Embryonic facial prominence (tissue), 1 donor: ENCODE measurements around the gene UQCRH.
"Not testable (repeated sequence)": the region's sequence is repeated elsewhere in the genome, so short reads cannot be mapped to it uniquely, and the experiment has no call there.

ENCODE experiments used
- DNase-seq: peaks from one replicate; pipeline ENCODE4 v3.0.0-alpha.2; 2016; ENCODE audit errors: extremely low spot score

The UQCRH gene

DNA sequence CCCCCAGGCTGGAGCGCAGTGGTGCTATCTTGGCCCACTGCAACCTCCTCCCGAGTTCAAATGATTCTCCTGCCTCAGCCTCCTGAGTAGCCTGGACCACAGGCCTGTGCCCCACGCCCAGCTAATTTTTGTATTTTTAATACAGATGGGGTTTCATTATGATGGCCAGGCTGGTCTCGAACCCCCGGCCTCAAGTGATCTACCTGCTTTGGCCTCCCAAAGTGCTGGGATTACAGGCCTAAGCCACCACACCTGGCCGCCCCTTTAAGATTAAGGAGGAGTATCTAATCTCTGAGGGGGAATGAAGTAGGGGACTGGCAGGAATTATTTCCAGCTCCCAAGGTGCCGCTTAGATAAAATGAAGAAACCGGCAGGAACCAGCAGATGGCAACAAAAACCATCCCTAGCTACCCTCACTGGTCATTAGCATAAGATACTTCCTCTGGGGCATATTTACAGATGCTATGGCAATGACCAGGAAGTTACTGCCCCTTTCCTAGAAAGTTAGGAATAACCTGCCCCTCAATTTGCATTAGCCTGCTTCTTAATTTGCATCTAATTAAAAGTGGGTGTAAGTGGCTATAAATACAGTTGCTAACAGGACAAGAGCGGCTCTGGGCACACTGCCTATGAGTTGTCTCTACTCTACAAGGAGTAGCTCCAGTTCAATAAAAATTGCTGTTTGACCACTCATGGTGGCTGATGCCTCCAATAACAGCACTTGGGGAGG lies 30.0 kb downstream of the UQCRH start:
- no peak for DNase-seq

DNA sequence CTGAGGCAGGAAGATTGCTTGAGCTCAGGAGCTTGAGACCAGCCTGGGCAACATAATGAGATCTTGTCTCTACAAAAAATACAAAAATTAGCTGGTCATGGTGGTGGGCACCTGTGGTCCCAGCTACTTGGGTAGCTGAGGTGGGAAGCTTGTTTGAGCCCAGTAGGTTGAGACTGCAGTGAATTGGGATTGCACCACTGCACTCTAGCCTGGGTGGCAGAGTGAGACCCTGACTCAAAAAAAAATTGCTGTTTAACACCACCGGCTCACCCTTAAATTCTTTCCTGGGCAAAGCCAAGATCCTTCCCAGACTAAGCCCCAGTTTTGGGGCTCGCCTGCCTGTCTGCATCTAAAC lies 30.5 kb downstream of the UQCRH start:
- DNase-seq: no peak

DNA sequence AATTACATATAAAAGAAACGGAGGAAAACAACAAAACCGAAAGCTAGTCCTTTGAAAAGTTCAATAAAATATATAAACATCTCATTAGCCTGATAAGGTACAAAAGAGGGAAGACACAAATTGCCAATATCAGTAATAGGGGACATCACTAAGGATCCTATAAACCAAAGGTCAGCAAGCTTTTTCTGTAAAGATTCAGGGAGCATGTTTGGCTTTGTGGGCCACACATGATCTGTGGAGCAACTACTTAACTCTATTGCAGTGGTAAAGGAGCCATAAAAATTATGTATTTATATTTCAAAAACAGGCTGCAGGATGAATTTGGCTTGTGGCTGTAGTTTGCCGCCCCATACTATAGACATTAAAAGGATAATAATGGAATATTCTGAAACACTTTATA lies 31.6 kb downstream of the UQCRH start:
- DNase-seq: no peak

DNA sequence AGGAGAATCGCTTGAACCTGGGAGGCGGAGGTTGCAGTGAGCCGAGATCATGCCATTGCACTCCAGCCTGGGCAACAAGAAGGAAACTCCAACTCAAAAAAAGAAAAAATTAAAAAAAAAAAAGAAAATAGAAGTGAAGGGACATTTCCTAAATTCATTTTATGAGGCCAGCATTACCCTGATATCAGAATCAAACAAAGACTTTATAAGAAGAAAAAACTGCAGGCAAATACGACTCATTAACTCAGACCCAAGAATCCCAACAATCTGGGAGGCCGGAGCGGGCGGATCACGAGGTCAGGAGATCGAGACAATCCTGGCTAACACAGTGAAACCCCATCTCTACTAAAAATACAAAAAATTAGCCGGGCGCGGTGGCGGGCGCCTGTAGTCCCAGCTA lies 33.9 kb downstream of the UQCRH start:
- not testable (repeated sequence) for DNase-seq

DNA sequence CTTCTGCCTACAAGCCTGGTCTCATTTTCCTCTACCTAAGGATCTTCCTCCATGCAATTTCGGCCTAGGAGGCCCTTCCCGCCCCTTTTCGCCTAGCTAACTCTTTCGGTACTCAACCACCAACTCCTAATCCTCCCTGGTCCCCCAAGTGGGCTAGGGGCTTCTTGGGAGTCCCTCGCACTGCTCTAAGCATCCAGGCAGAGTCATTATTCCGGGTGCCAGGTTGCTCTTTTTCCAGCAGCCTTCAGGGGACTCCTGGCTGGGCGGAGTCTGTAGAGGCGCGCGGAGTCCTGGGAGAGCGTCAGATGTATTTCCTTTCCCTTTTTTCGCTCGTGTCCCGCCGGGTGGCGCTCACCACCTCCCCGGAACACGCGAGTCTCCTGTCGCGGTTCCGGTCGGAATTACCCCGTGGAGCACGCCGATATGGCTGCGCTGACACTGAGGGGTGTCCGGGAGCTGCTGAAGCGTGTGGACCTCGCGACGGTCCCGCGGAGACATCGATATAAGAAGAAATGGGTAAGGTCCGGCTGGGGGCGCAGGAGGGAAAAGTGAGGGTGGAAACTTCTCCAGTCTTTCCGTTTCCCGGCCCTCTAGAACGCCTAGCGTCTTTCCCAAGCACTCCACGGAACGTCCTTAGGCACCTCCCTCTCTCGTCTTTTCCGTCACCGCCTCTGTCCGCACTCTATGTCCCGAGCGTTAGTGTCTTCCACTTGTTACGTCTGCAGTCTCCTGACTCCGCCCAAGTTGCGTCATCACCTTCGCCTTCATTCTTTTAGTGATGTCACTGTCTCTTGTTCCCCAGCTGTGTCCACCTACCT lies 37.1 kb downstream of the UQCRH start, which contains the start of gene NSUN4:
Gene NSUN4 (plus strand): TSS at position 404 of the 818 bp plus-strand sequence. CDS start 20 bp downstream, at position 424.
- peak; percentile 94 for DNase-seq

DNA sequence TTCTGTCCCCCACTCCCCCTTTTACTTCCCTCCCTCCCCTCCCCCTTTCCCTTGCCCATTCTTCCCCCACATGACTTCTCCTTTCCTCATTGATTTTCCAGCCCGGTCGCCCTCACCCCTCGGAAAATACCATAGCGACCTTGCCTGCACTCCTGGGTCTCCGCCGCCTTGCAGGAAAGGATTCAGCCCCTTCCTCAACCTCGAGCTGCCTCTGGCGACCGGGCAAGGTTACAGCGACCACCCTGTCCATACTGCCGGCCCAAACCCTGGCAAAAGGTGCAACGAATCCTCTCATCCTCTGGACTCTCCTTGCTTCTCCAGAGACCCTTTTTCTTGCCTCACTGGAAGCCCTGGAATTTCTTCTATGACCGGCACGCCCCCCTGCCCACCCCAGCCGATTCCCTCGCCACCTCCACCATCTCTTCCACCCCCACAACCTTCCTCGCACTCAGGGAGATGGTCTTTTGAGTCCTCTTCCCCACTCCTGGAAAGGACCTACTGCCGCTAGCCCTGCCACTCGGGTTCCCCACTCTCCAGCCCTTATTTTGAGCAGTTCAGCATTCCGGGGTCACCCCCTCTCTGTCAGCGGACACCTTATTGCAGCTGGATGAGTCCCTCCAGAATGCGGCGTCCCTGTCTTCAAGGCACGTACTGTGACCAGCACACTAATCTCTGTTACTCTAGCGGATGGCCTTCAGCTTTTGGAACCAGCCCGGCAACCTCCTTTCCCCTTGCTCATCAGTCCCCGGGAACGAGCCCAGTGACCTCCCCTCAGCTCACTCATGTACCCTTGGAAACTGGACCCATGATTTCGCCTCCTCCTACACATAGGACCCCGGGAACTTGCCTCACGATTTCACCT lies 38.0 kb downstream of the UQCRH start:
- no peak for DNase-seq

DNA sequence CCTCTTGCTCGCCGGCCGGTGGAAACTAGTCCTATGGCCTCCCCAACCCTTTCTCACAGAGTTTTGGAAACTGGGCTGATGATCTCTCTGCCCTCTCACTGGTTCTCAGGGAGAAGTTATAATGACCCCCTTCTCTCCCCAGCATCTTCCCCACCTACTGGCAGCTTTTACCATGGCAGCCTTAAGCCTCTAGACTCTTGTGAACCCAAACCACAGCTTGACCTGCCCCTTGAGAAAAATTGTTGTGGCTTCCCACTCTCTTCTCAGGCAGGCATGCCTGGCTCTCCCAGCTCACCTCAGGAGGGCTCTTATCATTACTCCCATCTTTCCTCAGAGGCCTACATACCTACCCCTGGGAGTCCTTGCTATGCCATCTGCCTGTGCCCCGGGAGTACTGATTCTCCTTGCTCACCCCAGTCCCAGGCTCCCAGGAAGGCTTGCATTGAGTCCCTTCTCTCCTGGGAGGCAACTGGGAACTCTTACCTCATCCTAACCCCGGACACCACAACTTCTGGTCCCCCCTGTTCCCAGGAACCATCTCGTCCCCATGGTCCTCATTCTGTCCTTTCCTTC lies 38.7 kb downstream of the UQCRH start:
- no peak for DNase-seq

DNA sequence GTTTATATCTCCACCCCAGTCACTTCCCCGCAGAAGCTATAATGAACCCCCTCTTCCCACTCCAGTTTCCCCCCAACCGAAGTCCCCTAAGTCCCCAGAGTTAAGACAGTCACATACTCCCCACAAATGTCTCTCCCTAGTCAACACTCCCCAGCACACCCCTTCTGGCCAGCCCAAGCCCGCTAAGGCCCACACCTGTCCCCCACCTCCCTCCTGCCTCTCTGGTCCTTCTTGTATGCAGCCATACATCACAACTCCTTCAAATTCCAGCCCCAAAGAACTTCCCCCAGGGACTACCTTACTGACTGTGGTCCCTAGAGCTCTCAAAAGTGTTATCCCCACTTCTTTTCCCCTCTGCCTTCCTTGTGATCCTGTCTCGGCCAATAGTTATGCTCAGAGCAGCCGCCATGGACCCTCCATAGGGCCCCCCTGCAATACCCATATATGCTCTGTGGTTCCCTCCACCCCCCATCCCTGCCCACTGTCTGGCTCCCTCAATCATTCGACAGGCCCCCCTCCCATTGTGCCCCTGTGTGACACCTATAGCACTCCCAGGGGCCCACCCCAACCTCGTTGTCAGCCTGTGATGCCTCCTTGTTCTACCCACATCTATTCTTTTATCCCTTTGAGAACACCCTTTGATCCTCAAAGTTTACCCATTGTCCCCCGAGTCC lies 39.3 kb downstream of the UQCRH start:
- no peak for DNase-seq

DNA sequence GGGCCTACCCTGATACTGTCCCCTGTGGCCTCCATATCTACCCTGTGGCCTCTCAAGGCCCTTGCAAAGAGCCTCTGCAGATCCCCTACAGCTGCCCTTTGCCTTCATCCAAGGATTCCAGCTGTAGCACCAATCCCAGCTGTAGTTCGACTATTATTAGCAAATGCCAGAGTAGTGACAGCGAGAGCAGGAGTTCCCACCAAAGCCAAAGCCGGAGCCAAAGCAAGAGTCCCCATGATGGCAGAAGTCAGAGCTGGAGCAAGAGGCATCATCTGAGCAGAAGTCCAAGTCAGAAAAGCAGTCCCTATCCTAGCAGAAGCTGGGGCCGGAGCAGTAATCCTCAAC lies 39.8 kb downstream of the UQCRH start:
- no peak for DNase-seq

DNA sequence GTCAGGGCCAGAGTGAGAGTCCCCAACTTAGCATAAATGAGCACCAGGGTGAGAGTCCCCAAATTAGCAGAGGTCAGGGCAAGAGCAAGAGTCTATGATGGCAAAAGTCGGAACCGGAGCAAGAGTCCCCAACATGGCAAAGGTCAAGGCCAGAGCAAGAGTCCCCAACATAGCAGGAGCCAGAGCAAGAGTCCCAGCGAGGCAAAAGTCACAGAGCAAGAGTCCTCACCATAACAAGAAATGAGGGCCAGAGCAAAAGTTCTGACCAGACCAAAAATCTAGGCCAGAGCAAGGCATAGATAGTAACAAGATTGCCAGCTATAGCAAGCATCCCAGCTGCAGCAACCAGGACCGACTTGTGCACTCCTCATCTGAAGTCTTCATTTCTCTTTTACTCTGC lies 40.2 kb downstream of the UQCRH start:
- DNase-seq: no peak

DNA sequence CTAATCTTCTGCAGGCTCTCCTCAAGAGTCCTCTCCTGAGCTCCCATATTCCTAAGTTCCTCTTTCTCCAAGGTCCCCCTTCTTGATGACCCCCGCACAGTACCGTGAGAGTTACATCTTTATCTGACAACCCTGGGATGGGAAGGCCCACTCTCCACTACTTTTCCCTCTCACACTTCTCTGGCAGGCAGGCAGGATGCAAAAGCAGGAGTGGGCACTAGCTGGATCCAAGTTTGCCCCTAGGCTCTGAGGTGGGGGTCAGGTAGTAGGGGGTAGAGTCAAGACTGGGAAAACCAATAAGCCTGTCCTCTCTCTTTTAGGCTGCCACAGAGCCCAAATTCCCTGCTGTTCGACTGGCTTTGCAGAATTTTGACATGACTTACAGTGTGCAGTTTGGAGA lies 41.0 kb downstream of the UQCRH start:
- DNase-seq: no peak

DNA sequence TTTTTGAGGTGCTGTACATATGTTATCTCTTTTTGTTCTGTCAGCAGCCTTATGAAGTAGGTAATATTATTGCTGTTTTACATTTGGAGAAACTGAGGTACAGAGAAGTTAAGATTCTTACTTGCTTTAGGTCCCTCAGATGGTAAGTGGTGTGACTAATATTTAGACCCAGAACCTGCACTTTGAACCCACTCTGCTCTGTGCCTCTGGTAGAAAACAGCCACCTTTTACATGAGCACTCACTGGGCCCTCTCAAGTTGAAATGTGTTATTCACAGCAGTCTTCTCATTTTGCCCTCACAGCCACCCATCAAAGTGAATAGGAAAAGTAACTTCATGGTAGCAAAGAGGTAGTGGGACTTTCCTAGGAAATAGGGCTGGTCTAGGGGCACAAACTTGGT lies 41.8 kb downstream of the UQCRH start:
- no peak for DNase-seq

DNA sequence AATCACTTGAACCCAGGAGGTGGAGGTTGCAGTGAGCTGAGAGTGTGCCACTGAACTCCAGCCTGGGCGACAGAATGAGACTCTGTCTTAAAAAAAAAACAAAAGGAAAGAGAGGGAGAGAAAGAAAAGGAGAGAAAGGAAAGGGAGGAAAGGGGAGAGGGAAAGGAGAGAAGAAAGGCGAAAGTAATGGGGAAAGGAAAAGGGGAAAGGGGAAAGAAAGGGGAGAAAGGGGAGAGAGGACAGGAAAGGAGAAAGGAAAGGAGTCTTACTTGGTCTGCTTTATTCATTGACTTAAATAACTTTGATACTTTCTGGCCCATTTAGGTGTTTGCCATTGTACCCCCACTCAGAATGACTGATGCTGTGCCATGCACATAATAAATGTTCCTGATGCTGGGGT lies 48.9 kb downstream of the UQCRH start:
- DNase-seq: no peak

DNA sequence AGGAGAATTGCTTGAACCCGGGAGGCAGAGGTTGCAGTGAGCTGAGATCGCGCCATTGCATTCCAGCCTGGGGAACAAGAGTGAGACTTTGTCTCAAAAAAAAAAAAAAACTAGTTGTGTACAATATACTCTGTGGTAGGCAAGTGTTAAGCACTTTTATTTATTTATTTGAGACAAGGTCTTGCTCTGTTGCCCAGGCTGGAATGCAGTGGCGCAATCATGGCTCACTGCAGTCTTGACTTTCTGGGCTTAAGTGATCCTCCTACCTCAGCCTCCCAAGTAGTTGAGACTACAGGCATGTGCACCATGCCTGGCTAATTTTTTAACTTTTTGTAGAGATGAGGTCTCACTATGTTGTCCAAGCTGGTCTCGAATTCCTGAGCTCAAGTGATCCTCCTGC lies 52.4 kb downstream of the UQCRH start:
- DNase-seq: not testable (repeated sequence)

DNA sequence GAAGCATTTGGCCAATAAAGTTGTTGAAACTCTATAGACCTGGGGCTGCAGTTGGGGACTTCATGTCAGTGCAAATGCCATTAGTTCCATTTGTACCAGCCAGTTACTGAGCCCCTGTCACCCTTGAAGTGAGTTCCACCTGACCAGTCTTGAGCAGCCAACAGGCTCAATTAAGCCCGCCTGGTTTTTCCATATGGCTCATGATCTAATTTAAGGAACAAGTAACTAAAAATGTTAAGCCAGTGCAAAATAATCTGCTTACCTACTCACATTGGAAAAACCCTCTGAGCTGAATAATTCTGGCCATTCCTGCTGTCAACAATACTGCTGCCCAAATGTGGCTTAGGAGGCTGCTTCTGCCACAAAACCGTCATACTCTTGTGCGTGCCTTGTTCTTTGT lies 58.7 kb downstream of the UQCRH start:
- DNase-seq: no peak

DNA sequence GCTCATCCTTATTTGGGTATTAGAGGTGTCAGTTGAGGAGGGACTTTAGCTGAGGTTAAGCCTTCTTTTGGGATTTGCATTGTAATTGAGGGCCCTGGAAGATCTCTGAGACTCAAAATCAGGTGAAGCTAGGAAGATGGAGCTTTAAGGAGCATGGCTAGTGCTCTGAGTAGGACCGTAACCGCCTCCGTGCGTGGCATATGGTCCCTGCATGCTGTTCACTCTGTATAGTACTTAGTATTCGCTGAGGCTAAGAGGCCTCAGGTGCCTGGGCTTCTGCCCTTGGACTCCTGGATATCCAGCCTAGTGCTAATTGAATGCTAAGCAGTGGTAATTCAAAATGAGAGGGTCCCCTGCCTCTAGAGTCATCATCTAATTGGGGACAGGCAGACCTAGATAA lies 59.6 kb downstream of the UQCRH start:
- DNase-seq: no peak

DNA sequence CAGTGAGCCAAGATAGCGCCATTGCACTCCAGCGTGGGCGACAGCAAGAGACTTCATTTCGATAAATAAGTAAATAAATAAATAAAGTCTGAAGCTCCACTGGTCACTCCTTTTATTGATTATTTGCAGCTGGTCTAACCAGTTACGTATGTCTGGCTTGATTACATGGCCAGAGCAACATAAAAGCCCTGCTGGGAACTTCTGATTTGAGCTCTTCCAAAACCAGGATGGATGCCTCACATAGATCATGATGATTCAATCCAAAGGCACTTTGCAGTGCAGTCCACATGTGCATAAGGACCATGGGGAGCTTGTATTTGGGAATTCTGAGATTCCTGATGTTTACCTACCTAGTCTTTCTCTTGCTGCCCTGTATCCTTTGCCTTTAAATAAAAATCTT lies 61.1 kb downstream of the UQCRH start:
- DNase-seq: no peak

DNA sequence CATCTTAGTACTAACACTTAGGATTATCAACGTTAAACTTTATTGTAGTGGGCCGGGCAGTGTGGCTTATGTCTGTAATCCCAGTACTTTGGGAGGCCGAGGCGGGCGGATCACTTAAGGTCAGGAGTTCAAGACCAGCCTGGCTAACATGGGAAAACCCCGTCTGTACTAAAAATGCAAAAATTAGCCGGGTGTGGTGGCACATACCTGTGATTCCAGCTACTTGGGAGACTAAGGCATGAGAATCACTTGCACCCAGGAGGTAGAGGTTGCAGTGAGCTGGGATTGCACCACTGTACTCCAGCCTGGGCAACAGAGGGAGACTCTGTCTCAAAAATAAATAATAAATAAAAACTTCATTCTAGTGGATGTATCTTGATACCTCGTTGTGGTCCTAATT lies 62.3 kb downstream of the UQCRH start:
- not testable (repeated sequence) for DNase-seq
